ENCODE results near the gene DIAPH1. TPM values are rescaled to one million over a fixed set of nuclear protein-coding genes. Genes with fewer than 3 reads are reported as not detected.

Gene DIAPH1
- total RNA-seq, 1 donor from 2014 or later, result 64.1 TPM

DNA sequence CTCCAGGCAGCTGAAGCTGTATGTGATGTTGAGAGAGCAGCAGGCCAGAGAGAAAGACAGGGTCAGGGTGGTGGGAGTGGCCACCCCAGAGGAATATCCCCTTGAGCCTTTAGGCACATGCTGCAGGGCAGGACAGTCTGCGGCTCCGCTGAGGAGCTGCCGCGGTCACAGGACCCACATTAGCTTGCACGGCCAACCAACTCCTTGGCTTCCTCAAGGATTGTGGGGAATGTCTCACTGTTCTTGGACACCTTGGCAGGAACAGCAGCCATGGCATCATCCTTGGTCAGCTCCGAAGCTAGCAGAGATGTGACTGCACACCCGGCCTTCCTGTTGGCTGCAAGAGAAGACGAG, 102.2 kb downstream of the DIAPH1 start:
- Histone ChIP-seq H3K27me3 (no peaks in the 10 kb centered on the region), H3K9me3 (no peaks in the 10 kb centered on the region), H3K4me1 (peaks cover 80% of the 10 kb centered on the region), H3K36me3 (peaks cover 0 to 4% of the 10 kb centered on the region in 2 donors), H3K4me3 (no peak overlapping the region), H3K27ac (peak overlapping the region; percentile 94)
- TF ChIP-seq, protein P1, sequence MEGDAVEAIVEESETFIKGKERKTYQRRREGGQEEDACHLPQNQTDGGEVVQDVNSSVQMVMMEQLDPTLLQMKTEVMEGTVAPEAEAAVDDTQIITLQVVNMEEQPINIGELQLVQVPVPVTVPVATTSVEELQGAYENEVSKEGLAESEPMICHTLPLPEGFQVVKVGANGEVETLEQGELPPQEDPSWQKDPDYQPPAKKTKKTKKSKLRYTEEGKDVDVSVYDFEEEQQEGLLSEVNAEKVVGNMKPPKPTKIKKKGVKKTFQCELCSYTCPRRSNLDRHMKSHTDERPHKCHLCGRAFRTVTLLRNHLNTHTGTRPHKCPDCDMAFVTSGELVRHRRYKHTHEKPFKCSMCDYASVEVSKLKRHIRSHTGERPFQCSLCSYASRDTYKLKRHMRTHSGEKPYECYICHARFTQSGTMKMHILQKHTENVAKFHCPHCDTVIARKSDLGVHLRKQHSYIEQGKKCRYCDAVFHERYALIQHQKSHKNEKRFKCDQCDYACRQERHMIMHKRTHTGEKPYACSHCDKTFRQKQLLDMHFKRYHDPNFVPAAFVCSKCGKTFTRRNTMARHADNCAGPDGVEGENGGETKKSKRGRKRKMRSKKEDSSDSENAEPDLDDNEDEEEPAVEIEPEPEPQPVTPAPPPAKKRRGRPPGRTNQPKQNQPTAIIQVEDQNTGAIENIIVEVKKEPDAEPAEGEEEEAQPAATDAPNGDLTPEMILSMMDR (IDR thresholded peaks at IDR 0.05), result no peak
- TF ChIP-seq POLR2AphosphoS5 (IDR thresholded peaks at IDR 0.05; ENCODE audit: insufficient read depth in 1 of 2, low read depth in 1 of 2) (peak in 1 of 2 donors; percentile 17), POLR2A (IDR thresholded peaks at IDR 0.05) (no peak)
- intact Hi-C loops (cut with DNase I), result no loop called here
- DNase-seq (ENCODE audit: extremely low spot score in 2 of 2), result no peak

DNA sequence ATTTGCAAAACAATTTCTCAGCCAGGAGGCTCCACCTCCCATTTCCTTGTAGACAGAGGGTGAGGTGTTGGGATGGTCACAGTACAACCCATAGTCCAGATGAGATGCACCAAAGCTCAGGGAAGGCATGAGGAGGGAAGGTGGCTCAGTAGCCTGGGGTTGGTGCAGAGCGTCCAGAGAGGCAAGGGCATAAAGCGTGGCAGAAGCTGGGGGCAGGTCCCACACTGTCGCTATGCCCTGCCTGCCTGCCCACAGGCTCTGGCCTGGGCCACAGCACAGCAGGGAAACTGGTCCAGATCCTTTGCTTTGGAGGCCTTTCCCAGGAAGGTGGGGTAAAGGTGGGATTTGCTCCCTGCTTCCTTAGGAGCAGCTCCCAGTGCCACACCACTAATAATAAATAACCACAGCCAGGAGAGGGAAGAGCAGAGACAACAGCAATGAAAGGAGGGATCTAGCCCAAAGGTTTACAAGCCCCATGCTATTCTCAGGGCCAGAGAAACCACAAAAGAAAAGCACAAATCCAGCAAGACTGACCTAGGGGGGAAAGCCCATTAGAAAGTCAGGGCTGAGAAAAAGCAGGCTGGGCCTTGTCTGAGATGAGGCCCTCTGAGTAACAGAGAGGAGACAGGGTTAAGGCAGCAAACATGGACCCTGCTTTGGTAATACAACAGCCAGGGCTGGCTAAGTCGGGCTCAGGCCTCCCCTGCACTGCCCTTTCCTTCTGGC, 102.7 kb downstream of the DIAPH1 start:
- Histone ChIP-seq H3K27ac (peak overlapping the region; percentile 94), H3K36me3 (peaks cover 2 to 10% of the 10 kb centered on the region in 2 donors), H3K4me1 (peaks cover 75% of the 10 kb centered on the region), H3K4me3 (no peak overlapping the region), H3K27me3 (no peaks in the 10 kb centered on the region), H3K9me3 (no peaks in the 10 kb centered on the region)
- intact Hi-C loops (cut with DNase I), result no loop called here
- DNase-seq (ENCODE audit: extremely low spot score in 2 of 2), result no peak
- no peak for TF ChIP-seq POLR2A (IDR thresholded peaks at IDR 0.05)

DNA sequence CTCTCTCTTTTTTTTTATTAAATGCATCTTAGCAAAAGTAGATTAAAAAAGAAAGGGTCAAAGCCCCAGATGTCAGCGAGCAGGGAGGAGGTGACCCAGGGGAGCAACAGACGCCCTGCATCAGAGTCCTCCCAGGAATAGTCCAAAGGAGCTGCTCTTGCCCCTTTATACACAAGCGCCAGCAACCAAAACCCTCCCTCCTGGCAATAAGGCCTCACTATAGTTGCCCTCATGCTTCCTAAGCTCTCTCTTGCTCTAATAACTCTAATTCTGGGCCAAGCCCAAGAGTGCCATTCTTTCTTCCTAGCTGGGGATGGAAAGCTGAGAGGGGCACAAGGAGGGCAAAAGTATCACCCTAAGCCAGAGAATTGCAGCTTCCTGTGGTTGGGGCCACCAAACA, 103.7 kb downstream of the DIAPH1 start:
- DNase-seq (ENCODE audit: extremely low spot score in 2 of 2), result no peak
- Histone ChIP-seq H3K27ac (peak overlapping the region; percentile 94), H3K27me3 (no peaks in the 10 kb centered on the region), H3K9me3 (no peaks in the 10 kb centered on the region), H3K4me3 (no peak overlapping the region), H3K36me3 (peaks cover 3 to 12% of the 10 kb centered on the region in 2 donors), H3K4me1 (peaks cover 68% of the 10 kb centered on the region)
- intact Hi-C loops (cut with DNase I), result no loop called here
- TF ChIP-seq, protein P1 (IDR thresholded peaks at IDR 0.05), result no peak
- TF ChIP-seq POLR2AphosphoS5 (IDR thresholded peaks at IDR 0.05; ENCODE audit: insufficient read depth in 1 of 2, low read depth in 1 of 2), result no peak
- no peak for TF ChIP-seq POLR2A (IDR thresholded peaks at IDR 0.05)

DNA sequence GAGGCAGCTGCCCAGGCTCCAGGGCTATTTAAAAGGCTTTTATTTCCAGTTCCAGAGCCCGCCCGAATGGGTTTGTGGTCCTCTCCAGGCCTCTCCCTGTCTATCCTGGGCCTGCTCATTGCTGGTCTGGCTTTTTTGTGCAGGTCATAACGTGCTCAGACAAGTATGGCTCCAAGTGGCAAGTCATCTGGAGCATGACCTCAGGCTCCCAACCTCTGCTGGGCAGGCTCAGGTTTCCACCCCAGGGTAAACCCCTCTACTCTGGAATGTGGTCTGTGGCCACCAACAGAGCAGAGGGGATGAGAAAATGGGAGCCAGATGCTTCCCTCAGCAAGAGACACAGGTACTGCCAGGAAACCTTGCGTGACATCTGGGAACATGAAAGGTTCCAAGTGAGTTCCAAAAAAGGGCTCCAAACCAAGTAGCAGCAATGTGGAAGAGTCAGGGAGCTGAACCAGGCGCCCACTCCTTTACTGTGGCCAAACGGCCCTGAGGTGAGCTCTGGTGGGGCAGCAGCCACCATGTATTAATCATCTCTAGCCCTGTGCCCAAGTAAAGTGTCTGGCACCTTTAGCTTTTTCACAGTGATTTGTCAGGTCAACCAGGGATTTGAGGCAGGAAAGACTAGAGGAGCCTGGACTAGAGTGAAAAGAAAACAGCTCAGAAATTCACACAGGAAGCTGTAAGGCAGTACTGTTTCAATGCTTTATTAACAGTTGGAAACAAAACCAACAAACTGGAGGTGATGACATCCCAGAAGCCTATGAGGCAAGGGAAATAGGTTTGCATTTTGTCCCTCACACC, 104.3 kb downstream of the DIAPH1 start:
- peak overlapping the region; percentile 61 to 62 for H3K4me3 ChIP-seq
- intact Hi-C loops (cut with DNase I), result no loop called here
- H3K4me1 ChIP-seq, result peaks cover 75% of the 10 kb centered on the region

DNA sequence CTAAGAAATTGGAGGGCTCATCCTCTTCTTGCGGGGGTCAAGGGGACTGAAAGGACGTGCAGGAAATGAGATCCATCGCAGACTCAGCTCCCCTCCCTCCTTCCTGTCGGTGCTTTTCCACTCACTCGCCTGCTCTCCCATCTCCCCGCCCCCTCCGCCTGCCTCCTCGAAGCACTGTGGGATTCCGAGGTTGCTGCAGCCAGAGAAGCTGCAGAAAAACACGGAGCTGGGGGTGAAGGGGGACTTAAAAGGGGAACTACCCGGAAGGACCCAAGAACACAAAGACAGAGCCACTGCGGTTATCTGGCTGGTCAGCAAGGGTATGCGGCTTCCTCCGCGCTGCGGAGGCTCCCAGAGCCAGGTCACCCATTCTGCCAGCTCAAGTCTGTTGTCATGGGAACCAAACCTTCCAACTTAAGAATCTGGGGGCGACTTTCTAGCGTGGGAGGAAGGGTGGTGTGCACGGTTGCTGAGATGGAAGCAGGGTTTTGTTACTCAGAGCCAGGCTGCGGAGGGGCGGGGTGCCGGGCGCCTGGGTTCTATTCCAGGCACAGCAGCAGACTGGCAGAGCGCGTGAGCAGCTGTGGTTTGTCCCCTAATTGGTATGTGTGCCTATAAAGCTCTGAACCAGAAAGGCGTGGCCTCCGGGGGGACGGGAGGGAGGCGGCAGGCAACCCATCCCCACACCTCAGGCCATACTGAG, 105.0 kb downstream of the DIAPH1 start:
- peak overlapping the region; percentile 61 to 62 for H3K4me3 ChIP-seq
- H3K36me3 ChIP-seq, result peaks cover 3 to 12% of the 10 kb centered on the region in 2 donors
- TF ChIP-seq POLR2AphosphoS5 (IDR thresholded peaks at IDR 0.05; ENCODE audit: insufficient read depth in 1 of 2, low read depth in 1 of 2), result peak in 1 of 2 donors; percentile 80
- TF ChIP-seq, protein P1 (IDR thresholded peaks at IDR 0.05), result no peak
- TF ChIP-seq POLR2A (IDR thresholded peaks at IDR 0.05), result no peak
- peak in 1 of 2 donors; percentile 94 for DNase-seq (ENCODE audit: extremely low spot score in 2 of 2)
- intact Hi-C loops (cut with DNase I), result no loop called here
- no peaks in the 10 kb centered on the region for H3K27me3 ChIP-seq
- H3K27ac ChIP-seq, result peak overlapping the region; percentile 94
- H3K9me3 ChIP-seq, result no peaks in the 10 kb centered on the region
- peaks cover 78% of the 10 kb centered on the region for H3K4me1 ChIP-seq

More for the DNA sequence above, 104.3 kb downstream of the DIAPH1 start:
- no peak for DNase-seq (ENCODE audit: extremely low spot score in 2 of 2)
- Histone ChIP-seq H3K27ac (peak overlapping the region; percentile 94), H3K27me3 (no peaks in the 10 kb centered on the region), H3K9me3 (no peaks in the 10 kb centered on the region), H3K36me3 (peaks cover 3 to 12% of the 10 kb centered on the region in 2 donors)
- TF ChIP-seq, protein P1 (IDR thresholded peaks at IDR 0.05), result no peak
- TF ChIP-seq POLR2AphosphoS5 (IDR thresholded peaks at IDR 0.05; ENCODE audit: insufficient read depth in 1 of 2, low read depth in 1 of 2) (no peak), POLR2A (IDR thresholded peaks at IDR 0.05) (no peak)

Measured in vagina (tissue), 2 donors.